GM18868 (cell line): Measurements from ENCODE around the gene OR7G1.

Source experiments
- ATAC-seq: cut with Tn5 transposase; IDR thresholded peaks from one replicate; pipeline ENCODE4 v1.9.1; 2021; ENCODE audit warnings: mild to moderate bottlenecking, moderate library complexity; ENCODE audit not compliant: unreplicated experiment

OR7G1 gene, protein sequence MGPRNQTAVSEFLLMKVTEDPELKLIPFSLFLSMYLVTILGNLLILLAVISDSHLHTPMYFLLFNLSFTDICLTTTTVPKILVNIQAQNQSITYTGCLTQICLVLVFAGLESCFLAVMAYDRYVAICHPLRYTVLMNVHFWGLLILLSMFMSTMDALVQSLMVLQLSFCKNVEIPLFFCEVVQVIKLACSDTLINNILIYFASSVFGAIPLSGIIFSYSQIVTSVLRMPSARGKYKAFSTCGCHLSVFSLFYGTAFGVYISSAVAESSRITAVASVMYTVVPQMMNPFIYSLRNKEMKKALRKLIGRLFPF

DNA sequence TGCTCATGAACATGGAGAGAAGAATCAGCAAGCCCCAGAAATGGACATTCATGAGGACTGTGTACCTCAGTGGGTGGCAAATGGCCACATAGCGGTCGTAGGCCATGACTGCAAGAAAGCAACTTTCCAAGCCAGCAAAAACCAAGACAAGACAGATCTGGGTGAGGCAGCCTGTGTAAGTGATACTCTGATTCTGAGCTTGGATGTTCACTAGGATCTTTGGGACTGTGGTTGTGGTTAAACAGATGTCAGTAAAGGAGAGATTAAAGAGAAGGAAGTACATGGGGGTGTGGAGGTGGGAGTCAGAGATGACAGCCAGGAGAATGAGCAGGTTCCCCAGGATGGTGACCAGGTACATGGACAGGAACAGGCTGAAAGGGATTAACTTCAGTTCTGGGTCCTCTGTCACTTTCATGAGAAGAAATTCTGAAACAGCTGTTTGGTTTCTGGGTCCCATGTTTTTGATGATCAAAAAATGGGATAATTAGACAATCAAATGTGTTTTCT, at the start of gene OR7G1:
Gene OR7G1 (minus strand): TSS at position 457 of the 507 bp plus-strand sequence. CDS start 0 bp downstream, at position 457.
- no peak for ATAC-seq

DNA sequence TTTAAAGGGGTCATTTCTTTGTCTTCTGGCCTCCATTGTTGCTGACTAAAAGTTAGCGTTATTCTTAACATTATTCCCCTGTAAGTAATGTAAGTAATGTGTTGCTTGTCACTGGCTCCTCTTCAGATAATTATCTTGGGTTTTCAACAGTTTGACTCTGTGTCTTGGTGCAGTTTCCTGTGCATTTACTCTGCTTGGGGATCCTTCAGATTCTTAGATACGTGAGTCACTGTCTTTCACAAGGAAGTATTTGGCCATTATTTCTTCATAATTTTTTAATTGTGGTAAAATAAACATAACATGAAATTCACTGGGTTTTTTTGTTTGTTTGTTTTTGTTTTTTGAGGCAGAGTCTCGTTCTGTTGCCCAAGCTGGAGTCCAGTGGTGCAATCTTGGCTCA, 49.7 kb upstream of the OR7G1 start:
- no peak for ATAC-seq

DNA sequence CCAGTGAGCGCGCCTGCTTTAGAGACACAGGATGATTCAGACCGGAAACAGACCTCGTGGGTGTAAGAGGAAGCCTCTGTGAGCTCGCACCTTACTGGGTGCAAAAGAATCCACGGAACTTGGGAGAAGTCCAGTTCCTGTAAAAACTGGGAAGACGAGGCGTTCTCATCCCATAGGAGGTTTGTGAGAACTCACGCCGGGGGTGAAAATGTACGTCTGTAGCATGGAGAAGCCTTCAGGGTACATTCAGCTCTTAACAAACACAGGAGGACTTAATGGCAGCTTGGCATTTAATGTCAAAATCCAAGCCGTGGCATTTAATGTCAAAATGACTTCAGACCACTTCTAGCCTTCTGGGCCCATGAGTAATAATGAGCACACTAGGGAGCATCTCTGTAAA, 45.9 kb upstream of the OR7G1 start:
- ATAC-seq: no peak

DNA sequence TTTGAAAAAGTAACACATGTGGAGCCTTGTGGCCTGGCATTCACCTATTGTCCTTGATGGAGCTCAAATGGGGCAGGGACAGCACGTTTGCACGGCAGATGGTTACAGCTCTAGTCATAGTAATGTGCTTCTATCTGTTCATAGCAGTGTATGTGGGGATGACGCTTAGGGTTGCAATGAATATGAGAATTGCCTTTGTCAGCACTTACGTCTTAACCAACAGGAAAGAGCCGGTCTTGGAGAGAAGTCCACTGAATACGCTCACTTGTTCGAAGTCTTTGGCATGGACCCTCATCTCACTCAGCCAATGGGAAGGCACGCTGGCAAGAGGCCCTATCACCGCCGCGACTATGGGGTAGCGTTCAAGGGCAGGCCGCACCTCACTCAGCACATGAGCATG, 44.3 kb upstream of the OR7G1 start:
- no peak for ATAC-seq

DNA sequence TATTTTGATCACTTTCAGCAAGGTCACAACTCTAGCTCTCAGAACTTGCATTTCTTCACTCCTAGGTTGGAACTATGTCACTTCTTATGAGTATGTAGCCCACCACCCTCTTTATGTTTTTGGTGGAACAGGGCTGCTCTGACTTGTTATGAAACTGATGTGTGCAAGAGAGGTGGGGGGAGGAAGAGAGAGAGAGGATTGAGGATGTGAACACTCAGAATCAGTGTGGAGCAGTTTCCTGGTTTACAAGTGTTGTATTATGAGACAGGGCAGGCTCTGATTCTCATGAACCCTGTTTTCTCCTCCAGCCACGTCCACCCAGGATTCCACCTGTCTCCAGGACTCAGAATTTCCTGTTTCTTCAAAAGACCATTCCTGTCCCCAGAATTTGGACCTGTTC, 40.7 kb upstream of the OR7G1 start:
- ATAC-seq: no peak

DNA sequence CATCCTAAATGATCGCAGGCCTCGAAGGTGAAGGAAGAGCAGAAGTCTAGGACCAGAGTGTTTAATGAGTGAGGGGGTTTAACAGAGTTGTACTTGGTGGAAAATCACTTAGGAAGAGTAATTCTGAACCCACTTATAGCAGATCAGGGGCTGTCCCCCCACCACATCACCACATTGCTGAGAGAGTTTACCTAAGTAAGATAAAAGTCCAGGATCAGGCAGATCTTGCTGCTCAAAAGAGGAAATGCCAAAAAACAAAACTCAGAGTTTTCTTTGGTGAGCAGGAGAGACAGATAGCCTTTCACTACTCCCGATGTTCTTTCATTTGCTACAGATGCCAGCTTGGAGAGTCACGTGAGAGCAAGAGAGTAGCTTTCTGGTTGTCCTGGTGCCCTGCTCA, 40.0 kb upstream of the OR7G1 start:
- ATAC-seq: no peak

DNA sequence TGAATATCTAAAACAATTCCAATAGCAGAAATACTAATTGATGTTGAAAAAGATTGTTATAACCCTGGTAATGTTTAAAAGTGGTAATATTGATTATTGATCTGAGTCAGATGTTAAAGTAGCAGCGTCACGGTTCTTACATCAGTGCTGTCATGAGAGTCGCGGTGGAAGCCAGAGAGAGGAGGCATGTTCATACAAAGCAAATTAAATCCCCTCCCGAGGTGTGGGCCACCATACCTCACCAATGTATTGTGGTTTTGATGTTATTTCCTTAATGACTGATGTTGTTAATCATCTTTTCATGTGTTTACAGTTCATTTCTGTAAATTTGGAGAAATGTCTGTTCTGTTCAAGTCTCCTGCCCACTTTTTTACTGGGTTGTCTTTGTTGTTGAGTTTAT, 35.8 kb upstream of the OR7G1 start:
- no peak for ATAC-seq

DNA sequence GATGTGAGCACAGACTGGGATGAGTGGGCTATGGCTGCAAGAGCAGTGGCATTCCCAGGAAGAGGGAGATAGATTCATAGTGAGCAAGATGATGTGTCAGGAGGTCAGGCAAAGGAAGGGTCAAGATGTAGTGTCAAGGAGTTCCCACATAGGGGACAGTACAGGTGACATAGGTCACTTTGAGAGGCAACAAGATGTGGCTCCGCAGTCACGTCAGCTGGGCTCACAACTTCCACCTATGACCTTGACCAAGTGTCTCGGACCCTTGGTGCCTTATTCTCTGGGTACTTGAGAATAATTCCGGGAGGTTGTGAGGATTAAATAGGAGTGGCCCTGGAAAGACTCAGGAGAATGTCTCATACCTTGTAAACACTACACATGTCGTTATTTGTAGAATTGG, 35.1 kb upstream of the OR7G1 start:
- no peak for ATAC-seq

DNA sequence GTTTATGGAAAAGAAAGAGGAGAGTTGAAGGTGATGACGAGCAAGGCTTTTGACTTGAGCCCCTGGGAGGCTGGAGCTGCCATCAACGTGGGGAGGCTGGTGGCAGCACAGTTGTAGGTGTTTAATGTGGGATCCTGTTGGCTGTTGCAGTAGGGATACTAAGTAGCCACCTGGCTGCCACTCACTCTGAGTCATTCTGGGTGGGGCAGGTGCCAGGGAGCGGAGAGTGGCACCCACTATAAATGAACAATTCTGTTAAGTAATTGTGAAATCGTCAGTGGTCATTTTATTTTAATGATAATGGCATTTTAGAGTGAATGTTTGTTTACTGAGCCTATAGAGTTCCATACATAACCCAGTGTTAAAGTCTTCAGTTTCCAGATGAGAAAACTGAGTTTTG, 34.4 kb upstream of the OR7G1 start:
- no peak for ATAC-seq

DNA sequence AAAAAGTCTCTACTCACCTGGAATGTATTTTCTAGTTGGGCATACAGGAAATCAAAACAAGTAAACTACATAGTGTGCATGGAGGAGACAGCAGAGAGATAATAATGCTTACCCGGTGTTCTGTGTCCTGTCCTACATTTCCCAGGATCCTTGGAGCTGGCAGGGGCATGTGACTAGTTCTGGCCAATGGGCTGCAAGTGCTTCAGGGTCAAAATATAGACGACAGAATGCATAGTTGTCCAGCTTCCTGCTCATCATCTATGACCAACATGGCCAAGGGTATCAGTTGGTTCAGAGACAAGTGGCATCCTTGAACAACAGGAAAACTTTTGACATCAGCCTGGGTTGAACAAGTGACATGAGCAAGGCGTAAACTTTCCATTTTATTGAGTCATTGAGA, 33.1 kb upstream of the OR7G1 start:
- ATAC-seq: no peak

DNA sequence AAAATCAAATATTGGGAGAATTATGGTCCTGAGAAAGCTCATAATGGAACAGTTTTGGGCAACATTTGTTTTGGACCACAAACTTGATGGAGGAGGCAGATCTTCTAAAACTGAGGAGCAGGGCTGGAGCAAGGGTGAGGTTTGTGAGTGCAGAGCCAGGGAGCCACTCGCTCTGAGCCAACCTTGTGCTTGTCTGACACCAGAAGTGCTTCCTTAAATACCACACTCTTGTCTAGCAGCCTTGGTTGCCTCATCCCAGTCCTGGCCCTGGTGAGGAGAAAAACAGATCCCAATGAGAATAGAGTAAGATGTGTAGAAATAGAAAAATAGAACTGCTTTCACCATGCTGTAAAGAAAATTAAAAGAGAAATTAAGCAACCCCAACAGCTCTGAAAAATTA, 31.3 kb upstream of the OR7G1 start:
- no peak for ATAC-seq

DNA sequence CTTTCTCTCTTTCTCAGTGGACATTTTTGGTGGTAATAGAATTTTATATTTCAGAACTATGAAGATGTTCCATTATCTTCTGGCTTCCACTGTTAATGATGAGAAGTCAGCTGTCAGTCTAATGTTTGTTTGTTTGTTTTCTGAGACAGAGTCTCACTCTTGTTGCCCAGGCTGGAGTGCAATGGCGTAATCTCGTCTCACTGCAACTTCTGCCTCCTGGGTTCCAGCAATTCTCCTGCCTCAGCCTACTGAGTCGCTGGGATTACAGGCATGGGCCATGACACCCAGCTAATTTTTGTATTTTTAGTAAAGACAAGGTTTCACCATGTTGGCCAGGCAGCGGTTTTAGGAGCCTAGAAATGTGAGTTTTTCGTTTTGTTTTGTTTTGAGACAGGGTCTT, 29.4 kb upstream of the OR7G1 start:
- no peak for ATAC-seq

DNA sequence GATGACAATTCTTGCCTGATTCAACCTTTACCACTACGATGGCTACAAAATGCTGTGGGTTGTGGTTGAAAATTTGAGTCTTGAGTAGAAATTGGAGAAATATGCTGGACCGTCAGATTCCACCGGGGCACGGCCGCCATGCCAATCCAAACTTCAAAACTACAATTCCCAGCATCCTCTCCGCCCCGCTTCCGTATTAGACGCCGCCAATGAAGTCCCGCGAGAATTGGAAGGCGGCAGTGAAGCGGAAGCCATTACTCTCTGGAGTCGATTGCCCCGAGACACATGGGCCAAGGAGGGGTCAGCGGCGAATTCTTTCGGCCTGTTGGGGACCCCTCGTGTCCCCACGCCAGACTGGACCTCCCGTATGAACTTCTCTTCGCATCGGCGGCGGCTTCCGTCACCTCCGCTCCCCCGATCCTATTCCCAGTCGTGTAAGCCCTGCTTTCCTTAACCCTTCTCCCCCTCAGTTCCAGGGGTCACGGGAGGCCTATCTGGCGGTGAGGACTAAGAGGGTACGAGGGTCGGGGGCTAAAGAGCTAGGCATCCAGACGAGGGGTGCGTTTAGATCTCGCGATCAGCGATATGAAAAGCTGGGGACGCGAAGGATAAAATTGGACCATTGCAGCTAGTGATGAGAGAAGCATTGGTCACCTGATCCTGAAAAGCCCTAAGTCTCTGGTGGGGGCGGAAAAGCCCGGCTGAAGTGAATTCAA, 24.8 kb upstream of the OR7G1 start, which contains the start of gene ZNF317:
Gene ZNF317 (plus strand): TSS at position 239 of the 716 bp plus-strand sequence. CDS start 15,620 bp downstream, outside the sequence.
- peak; percentile 94 for ATAC-seq

DNA sequence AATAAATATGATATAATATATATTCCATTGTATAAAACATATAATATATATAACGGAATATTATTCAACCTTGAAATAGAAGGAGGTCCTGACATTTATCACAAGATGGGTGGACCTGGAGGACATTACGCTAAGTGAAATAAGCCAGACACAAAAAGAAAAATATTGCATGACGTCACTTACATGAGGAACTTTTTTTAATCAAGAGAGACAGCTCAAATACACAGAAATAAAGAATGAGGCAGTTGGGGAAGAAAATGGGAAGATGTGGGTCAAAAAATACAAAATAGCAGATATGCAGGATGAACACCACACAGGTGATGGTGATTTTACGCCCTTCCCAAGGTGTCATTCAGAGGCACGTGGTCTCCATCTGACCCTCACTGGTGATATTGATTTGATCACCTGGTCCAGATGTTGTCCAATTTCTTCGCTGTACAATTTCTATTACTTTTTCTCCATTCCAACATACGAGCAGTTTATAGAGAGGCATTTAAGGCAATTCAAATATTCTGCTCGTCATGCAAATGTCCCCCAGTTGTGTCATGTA, 24.1 kb upstream of the OR7G1 start:
- ATAC-seq: no peak

DNA sequence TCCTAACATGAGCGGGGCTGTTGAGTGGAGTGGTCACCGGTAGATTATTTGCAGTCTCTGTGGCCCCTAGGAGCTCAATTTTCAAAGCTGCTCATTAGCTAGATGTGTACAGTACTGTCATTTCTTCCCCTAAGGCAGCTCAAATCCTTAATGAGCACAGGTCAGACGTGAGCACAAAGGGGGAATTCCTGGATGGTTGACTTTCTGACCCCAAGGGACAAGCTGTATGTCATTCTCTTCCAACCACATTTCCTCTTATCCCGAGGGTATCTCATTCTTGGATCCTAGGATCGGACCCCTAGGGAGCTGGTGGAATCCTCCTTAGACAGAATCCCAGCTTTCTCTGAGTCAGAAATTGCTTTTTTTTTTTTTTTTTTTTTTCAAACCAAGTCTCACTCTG, 16.9 kb upstream of the OR7G1 start:
- no peak for ATAC-seq

DNA sequence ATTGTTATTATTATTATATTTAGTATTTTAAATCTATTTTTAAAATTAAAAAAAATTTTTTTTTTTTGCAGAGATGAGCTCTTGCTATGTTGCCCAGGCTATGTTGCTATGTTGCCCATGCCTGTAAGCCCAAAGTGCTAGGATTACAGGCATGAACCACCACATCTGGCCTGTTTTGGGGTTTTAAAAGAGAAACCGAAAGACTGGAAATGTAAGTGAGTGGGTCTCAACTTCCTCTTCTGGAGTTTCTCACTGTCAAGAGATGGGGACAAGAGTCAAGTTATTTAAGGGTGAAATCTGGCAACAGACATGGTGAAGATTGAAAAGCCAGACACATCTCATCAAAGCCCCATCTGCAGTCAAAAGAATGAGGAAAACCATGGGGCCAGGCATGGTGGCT, 15.4 kb upstream of the OR7G1 start:
- ATAC-seq: no peak

DNA sequence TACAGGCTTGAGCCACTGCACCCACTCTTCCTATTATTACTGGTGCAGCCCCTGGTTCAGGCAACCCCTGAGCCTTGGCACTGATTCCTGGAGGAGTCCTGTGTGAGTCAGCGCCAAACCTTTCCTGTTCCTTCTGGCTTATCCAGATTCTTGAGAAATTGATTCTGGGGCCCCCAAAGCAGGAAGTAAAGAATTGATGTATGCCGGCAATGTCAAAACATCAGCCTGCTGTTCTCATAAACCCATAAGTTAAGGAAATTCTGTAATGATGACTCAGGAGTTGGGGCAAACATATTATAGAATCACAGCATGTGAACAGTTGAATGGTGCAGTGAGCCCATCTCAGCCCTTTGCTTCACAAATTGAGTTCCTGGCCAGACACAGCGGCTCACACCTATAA, 12.6 kb upstream of the OR7G1 start:
- ATAC-seq: no peak

DNA sequence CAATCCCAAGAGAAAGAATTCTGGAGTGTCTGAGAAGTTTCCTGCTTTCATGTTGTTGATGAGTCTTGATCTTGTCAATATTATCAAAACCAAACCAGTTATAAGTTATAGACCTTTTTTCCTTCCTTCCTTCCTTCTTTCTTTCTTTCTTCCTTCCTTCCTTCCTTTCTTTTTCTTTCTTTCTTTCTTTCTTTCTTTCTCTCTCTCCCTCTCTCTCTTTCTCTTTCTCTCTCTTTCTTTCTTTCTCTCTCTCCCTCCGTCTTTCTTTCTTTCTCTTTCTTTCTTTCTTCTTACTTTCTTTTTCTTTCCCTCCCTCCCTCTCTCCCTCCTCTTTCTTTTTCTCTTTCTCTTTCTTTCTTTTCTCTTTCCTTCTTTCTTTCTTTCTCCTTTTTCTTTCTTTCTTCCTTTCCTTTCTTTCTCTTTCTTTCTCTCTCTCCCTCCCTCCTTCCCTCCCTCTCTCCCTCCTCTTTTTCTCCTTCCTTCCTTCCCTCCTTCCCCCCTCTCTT, 11.4 kb upstream of the OR7G1 start, which contains the start of gene OR7G3:
Gene OR7G3 (minus strand): TSS at position 51 of the 506 bp plus-strand sequence. CDS start 0 bp downstream, at position 51.
- no peak for ATAC-seq

DNA sequence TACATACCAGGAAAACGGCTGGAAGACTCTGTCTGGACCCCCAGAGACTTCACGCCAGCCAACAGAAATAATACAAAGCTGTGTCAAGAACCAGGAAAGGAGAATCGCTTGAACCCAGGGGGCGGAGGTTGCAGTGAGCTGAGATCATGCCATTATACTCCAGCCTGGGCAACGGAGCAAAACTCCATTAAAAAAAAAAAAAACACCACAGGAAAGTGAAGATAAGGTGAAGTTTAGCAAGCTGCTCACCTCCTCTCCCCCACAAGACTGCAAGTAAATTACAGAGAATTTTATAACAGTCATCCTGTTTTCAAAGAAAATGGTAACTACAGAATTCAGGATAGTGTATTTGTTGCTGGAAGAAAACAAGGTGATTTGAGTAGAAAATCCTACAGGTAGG, 984 bp upstream of the OR7G1 start:
- ATAC-seq: no peak

DNA sequence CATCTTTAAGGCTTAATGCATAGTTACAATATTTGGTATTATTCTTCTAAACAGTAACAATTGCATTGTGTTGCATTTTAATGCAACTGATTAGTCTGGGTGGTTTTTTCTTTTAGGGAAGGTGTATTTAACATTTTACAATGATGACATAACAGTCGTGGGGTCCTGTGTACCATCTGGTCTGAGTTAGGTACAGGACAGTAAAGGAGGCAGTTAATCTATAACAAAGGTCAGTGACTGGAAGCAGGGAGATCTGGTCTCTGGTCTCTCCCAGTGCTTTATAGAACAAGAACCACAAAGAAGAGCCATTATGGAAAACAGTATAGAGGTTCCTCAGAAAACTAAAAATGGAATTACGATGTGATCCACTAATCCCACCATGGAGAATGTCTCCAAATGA, 5.6 kb downstream of the OR7G1 start:
- no peak for ATAC-seq

DNA sequence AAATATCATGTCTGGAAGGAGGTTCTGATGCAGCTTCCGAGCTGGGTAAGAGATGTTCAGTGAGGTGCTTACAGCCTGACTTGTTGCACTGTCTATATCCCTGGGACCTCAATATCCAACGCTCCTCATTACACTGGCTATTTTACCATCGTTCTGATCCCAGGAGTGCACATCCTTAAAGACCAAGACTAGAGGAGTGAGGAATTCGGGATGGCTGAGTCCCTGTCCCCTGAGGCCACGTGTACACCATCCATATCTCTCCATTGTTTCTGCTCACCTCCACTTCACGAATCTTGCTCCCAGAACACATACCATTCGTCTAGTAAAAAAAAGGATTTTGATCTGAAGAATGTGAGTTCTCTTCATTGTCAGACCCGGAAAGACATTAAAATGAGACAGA, 8.2 kb downstream of the OR7G1 start, which contains the start of gene OR7G2:
Gene OR7G2 (minus strand): TSS at position 101 of the 400 bp plus-strand sequence. CDS start 4,232 bp downstream, outside the sequence.
- no peak for ATAC-seq
